ENCODE measurements around the gene LRATD1. TPM values are rescaled to one million over a fixed set of nuclear protein-coding genes. Genes with fewer than 3 reads are reported as not detected.

The LRATD1 gene
- total RNA-seq, 2 experiments from 2014 or later = not detected

GRCh38 chr2:14647714-14648113, 15.2 kb downstream of the LRATD1 start:
- CTCF ChIA-PET = no interaction called here
- Mint-ChIP-seq H3K4me3 (no peak overlapping the region), H3K27me3 (peaks cover 4% of the 10 kb centered on the region), H3K27ac (no peak overlapping the region), H3K4me1 (ENCODE audit: low read depth) (no peaks in the 10 kb centered on the region), H3K9me3 (no peaks in the 10 kb centered on the region), H3K36me3 (ENCODE audit: low read depth) (no peaks in the 10 kb centered on the region)
- no peak for TF ChIP-seq CTCF (IDR thresholded peaks at IDR 0.05)
- intact Hi-C loops (cut with micrococcal nuclease) = no loop called here
- POLR2A ChIA-PET = no interaction called here
- no peak for DNase-seq
- no peak for ATAC-seq

DNA sequence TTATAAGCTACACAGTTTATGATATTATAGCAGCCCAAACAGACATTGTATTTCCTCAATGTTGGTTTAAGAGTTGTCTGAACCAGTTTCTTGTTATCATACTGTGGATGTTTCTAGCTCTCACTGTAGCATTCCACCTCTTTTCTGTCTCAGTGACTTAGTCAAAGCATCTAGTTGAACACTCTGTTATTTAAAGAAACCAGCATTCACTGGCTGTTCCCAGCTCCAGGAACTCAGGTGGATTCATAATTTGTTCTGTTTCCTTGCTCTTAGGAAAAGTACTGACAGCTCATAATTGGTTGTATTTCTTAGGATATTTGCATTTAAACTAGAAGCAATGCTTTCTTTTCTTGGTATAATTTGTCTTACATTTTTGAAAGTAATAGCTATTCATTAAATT, 17.5 kb downstream of the LRATD1 start:
- no peak for DNase-seq
- ChIA-PET CTCF (no interaction called here), POLR2A (no interaction called here)
- Mint-ChIP-seq H3K9me3 (no peaks in the 10 kb centered on the region), H3K4me1 (ENCODE audit: low read depth) (peaks cover 3% of the 10 kb centered on the region), H3K4me3 (no peak overlapping the region), H3K27me3 (no peaks in the 10 kb centered on the region), H3K27ac (no peak overlapping the region), H3K36me3 (ENCODE audit: low read depth) (no peaks in the 10 kb centered on the region)
- intact Hi-C loops (cut with micrococcal nuclease) = no loop called here
- TF ChIP-seq CTCF (IDR thresholded peaks at IDR 0.05) = no peak
- ATAC-seq = no peak

GRCh38 chr2:14654835-14655282, 22.3 kb downstream of the LRATD1 start:
- Mint-ChIP-seq H3K27ac (no peak overlapping the region), H3K4me1 (ENCODE audit: low read depth) (peaks cover 3% of the 10 kb centered on the region), H3K36me3 (ENCODE audit: low read depth) (no peaks in the 10 kb centered on the region), H3K27me3 (no peaks in the 10 kb centered on the region), H3K4me3 (no peak overlapping the region), H3K9me3 (no peaks in the 10 kb centered on the region)
- no peak for TF ChIP-seq CTCF (IDR thresholded peaks at IDR 0.05)
- POLR2A ChIA-PET = interaction anchor here (0.7 kb wide), 1 partner anchor 27 kb away, joined by 3 read pairs; no protein-coding TSS in a partner anchor
- CTCF ChIA-PET = interaction anchor here (1.7 kb wide), 1 partner anchor 12 kb away, joined by 4 read pairs; no protein-coding TSS in a partner anchor
- no peak for ATAC-seq
- intact Hi-C loops (cut with micrococcal nuclease) = no loop called here
- DNase-seq = no peak

GRCh38 chr2:14656146-14656545, 23.6 kb downstream of the LRATD1 start:
- intact Hi-C loops (cut with micrococcal nuclease) = no loop called here

DNA sequence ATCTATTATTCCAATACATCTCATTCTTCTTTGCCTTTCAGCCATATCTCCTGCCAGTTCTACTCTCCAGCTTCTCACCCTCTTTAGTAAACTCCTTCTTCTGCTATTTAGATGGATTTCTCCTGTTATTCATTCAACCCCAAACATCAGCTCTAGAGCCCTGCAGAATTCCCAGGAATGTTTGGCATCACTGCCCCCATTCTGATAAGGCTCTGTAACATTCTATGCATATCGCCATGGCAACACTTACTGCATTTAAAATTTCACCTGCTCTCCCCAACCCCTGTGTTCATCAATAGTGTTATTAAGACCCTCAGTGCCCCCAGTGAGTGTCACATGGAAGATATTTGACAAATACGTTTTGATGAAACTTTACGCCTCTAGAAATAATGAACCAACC, 28.6 kb downstream of the LRATD1 start:
- CTCF ChIA-PET = no interaction called here
- no peak overlapping the region for H3K27ac Mint-ChIP-seq
- H3K27me3 Mint-ChIP-seq = no peaks in the 10 kb centered on the region
- POLR2A ChIA-PET = no interaction called here
- no peaks in the 10 kb centered on the region for H3K4me1 Mint-ChIP-seq (ENCODE audit: low read depth)
- TF ChIP-seq CTCF (IDR thresholded peaks at IDR 0.05) = no peak
- no peak for ATAC-seq
- DNase-seq = no peak
- H3K4me3 Mint-ChIP-seq = no peak overlapping the region
- H3K9me3 Mint-ChIP-seq = no peaks in the 10 kb centered on the region
- no peaks in the 10 kb centered on the region for H3K36me3 Mint-ChIP-seq (ENCODE audit: low read depth)
- intact Hi-C loops (cut with micrococcal nuclease) = no loop called here

More at GRCh38 chr2:14656146-14656545, 23.6 kb downstream of the LRATD1 start:
- Mint-ChIP-seq H3K4me3 (no peak overlapping the region), H3K36me3 (ENCODE audit: low read depth) (no peaks in the 10 kb centered on the region), H3K4me1 (ENCODE audit: low read depth) (peaks cover 3% of the 10 kb centered on the region), H3K27me3 (no peaks in the 10 kb centered on the region), H3K9me3 (no peaks in the 10 kb centered on the region), H3K27ac (no peak overlapping the region)
- ATAC-seq (no peak), DNase-seq (no peak)
- POLR2A ChIA-PET = no interaction called here
- TF ChIP-seq CTCF (IDR thresholded peaks at IDR 0.05) = no peak
- CTCF ChIA-PET = no interaction called here

Data from activated CD8-positive, alpha-beta T cell treated with anti-CD3 and anti-CD28 coated beads for 36 hours (primary cell).